NCI-H1048 (cell line): ENCODE measurements around the gene POLN.
"Not testable (repeated sequence)": the region's sequence is repeated elsewhere in the genome, so short reads cannot be mapped to it uniquely, and the experiment has no call there.

ENCODE experiments used
- DNase-seq: peaks from one replicate; lab custom pipeline; 2025; lab: John Stamatoyannopoulos, UW

Gene POLN

GRCh38 chr4:2275044-2275397 is 33.1 kb upstream of the POLN start:
- DNase-seq, result not testable (repeated sequence)

GRCh38 chr4:2274320-2275043 is 32.6 kb upstream of the POLN start:
- no peak for DNase-seq

- no peak for DNase-seq
Observed at GRCh38 chr4:2273657-2274319, 31.9 kb upstream of the POLN start.

- no peak for DNase-seq
Observed at GRCh38 chr4:2273221-2273620, 31.3 kb upstream of the POLN start.

- DNase-seq, result no peak
Observed at GRCh38 chr4:2272828-2273120, 30.9 kb upstream of the POLN start.

- no peak for DNase-seq
Observed at GRCh38 chr4:2272026-2272827, 30.3 kb upstream of the POLN start.

GRCh38 chr4:2271279-2272025 is 29.5 kb upstream of the POLN start:
- DNase-seq, result no peak

GRCh38 chr4:2270341-2271165 is 28.6 kb upstream of the POLN start:
- DNase-seq, result no peak

GRCh38 chr4:2269618-2270163 is 27.8 kb upstream of the POLN start:
- DNase-seq, result no peak

GRCh38 chr4:2269206-2269531 is 27.2 kb upstream of the POLN start:
- no peak for DNase-seq

- no peak for DNase-seq
Observed at GRCh38 chr4:2268357-2269205, 26.7 kb upstream of the POLN start.

GRCh38 chr4:2267841-2268240 is 25.9 kb upstream of the POLN start:
- no peak for DNase-seq

- no peak for DNase-seq
Observed at GRCh38 chr4:2267320-2267811, 25.4 kb upstream of the POLN start.

- no peak for DNase-seq
Observed at GRCh38 chr4:2266821-2267220, 24.9 kb upstream of the POLN start.

- no peak for DNase-seq
Observed at GRCh38 chr4:2266181-2266580, 24.3 kb upstream of the POLN start.

- no peak for DNase-seq
Observed at GRCh38 chr4:2265113-2266110, 23.5 kb upstream of the POLN start.

- DNase-seq, result no peak
Observed at GRCh38 chr4:2264481-2265041, 22.6 kb upstream of the POLN start.

GRCh38 chr4:2263926-2264321 is 22.0 kb upstream of the POLN start:
- DNase-seq, result no peak

- DNase-seq, result no peak
Observed at GRCh38 chr4:2262944-2263250, 21.0 kb upstream of the POLN start.
